KMS-11 (cell line): ENCODE data around the gene TMEM100.

Source experiments
- H2AFZ ChIP-seq: fragments of 200-600 bp; sonication (generic); 2 replicates; pipeline ENCODE4 v1.6.1; 2016; ENCODE audit warnings: antibody characterized with exemption, mixed run types, low read depth
- H3K27ac ChIP-seq: fragments of 200-600 bp; sonication (generic); 2 replicates; pipeline ENCODE4 v1.6.1; 2016; ENCODE audit warnings: mild to moderate bottlenecking, mixed run types
- H3K27me3 ChIP-seq: fragments of 200-600 bp; sonication (generic); 2 replicates; pipeline ENCODE4 v1.6.1; 2017; ENCODE audit warnings: mild to moderate bottlenecking, low read depth, mixed run types, moderate library complexity; ENCODE audit not compliant: insufficient read depth
- H3K36me3 ChIP-seq: fragments of 200-600 bp; sonication (generic); 2 replicates; pipeline ENCODE4 v1.6.1; 2017; ENCODE audit warnings: mild to moderate bottlenecking, mixed run types; ENCODE audit not compliant: insufficient read depth
- H3K4me1 ChIP-seq: fragments of 200-600 bp; sonication (generic); 2 replicates; pipeline ENCODE4 v1.6.1; 2016; ENCODE audit warnings: mild to moderate bottlenecking, low read depth, mixed run types; ENCODE audit not compliant: poor library complexity, severe bottlenecking
- H3K4me2 ChIP-seq: fragments of 200-600 bp; sonication (generic); 2 replicates; pipeline ENCODE4 v1.7.0; 2016; ENCODE audit warnings: mild to moderate bottlenecking, mixed run types
- H3K4me3 ChIP-seq: fragments of 200-600 bp; sonication (generic); IDR thresholded peaks from 2 replicates; pipeline ENCODE4 v1.6.1; 2017; ENCODE audit warnings: low read depth, low read length, mixed read lengths; ENCODE audit not compliant: insufficient read depth
- H3K79me2 ChIP-seq: fragments of 200-600 bp; sonication (generic); 2 replicates; pipeline ENCODE4 v1.6.1; 2016; ENCODE audit warnings: low read depth, mixed run types; ENCODE audit not compliant: insufficient read depth
- H3K9ac ChIP-seq: fragments of 200-600 bp; sonication (generic); 2 replicates; pipeline ENCODE4 v1.6.1; 2016; ENCODE audit warnings: mild to moderate bottlenecking, mixed run types
- H4K20me1 ChIP-seq: fragments of 200-600 bp; sonication (generic); 2 replicates; pipeline ENCODE4 v1.6.1; 2016; ENCODE audit warnings: mild to moderate bottlenecking, mixed run types; ENCODE audit not compliant: insufficient read depth
- TF ChIP-seq, protein P1 (sequence below): fragments of 200-600 bp; sonication (generic); conservative IDR thresholded peaks from 2 replicates; pipeline ENCODE4 v1.6.1; 2017; ENCODE audit warnings: low read depth, mild to moderate bottlenecking, antibody characterized with exemption, low read length, moderate library complexity, mixed read lengths

Gene TMEM100

GRCh38 chr17:55748841-55749240 lies 26.2 kb upstream of the TMEM100 start:
- H4K20me1 ChIP-seq: no peaks in the 10 kb centered on the region
- no peaks in the 10 kb centered on the region for H3K27me3 ChIP-seq
- no peak overlapping the region for H3K4me2 ChIP-seq
- no peak overlapping the region for H3K27ac ChIP-seq
- H2AFZ ChIP-seq: no peak overlapping the region
- TF ChIP-seq, protein P1, sequence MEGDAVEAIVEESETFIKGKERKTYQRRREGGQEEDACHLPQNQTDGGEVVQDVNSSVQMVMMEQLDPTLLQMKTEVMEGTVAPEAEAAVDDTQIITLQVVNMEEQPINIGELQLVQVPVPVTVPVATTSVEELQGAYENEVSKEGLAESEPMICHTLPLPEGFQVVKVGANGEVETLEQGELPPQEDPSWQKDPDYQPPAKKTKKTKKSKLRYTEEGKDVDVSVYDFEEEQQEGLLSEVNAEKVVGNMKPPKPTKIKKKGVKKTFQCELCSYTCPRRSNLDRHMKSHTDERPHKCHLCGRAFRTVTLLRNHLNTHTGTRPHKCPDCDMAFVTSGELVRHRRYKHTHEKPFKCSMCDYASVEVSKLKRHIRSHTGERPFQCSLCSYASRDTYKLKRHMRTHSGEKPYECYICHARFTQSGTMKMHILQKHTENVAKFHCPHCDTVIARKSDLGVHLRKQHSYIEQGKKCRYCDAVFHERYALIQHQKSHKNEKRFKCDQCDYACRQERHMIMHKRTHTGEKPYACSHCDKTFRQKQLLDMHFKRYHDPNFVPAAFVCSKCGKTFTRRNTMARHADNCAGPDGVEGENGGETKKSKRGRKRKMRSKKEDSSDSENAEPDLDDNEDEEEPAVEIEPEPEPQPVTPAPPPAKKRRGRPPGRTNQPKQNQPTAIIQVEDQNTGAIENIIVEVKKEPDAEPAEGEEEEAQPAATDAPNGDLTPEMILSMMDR: no peak
- no peak overlapping the region for H3K9ac ChIP-seq
- no peak overlapping the region for H3K4me3 ChIP-seq
- 0 out of 2 replicates have a peak, but pooled peaks cover 9% of the 10 kb centered on the region for H3K79me2 ChIP-seq
- H3K36me3 ChIP-seq: no peaks in the 10 kb centered on the region
- peaks cover 6% of the 10 kb centered on the region for H3K4me1 ChIP-seq

GRCh38 chr17:55747209-55747608 lies 24.5 kb upstream of the TMEM100 start:
- TF ChIP-seq, protein P1: no peak
- Histone ChIP-seq H3K27ac (no peak overlapping the region), H3K79me2 (0 out of 2 replicates have a peak, but pooled peaks cover 7% of the 10 kb centered on the region), H3K27me3 (no peaks in the 10 kb centered on the region), H3K4me3 (no peak overlapping the region), H3K36me3 (no peaks in the 10 kb centered on the region), H3K4me2 (no peak overlapping the region), H2AFZ (no peak overlapping the region), H3K9ac (no peak overlapping the region), H4K20me1 (no peaks in the 10 kb centered on the region), H3K4me1 (peaks cover 6% of the 10 kb centered on the region)

GRCh38 chr17:55746466-55746865 lies 23.8 kb upstream of the TMEM100 start:
- no peaks in the 10 kb centered on the region for H3K36me3 ChIP-seq
- no peaks in the 10 kb centered on the region for H4K20me1 ChIP-seq
- H3K9ac ChIP-seq: no peak overlapping the region
- no peak overlapping the region for H2AFZ ChIP-seq
- no peak overlapping the region for H3K27ac ChIP-seq
- H3K4me1 ChIP-seq: no peaks in the 10 kb centered on the region
- H3K27me3 ChIP-seq: no peaks in the 10 kb centered on the region
- H3K4me3 ChIP-seq: no peak overlapping the region
- no peak overlapping the region for H3K4me2 ChIP-seq
- TF ChIP-seq, protein P1: no peak
- H3K79me2 ChIP-seq: 0 out of 2 replicates have a peak, but pooled peaks cover under 1% of the 10 kb centered on the region

GRCh38 chr17:55745258-55745657 lies 22.6 kb upstream of the TMEM100 start:
- H4K20me1 ChIP-seq: no peaks in the 10 kb centered on the region
- H3K4me2 ChIP-seq: no peak overlapping the region
- H3K4me1 ChIP-seq: no peaks in the 10 kb centered on the region
- no peak overlapping the region for H3K4me3 ChIP-seq
- H3K79me2 ChIP-seq: no peaks in the 10 kb centered on the region
- H3K27me3 ChIP-seq: no peaks in the 10 kb centered on the region
- TF ChIP-seq, protein P1: no peak
- no peaks in the 10 kb centered on the region for H3K36me3 ChIP-seq
- H2AFZ ChIP-seq: no peak overlapping the region
- H3K27ac ChIP-seq: no peak overlapping the region
- H3K9ac ChIP-seq: no peak overlapping the region
